D341Med (cell line): Measurements from ENCODE around the gene ZNF207.
"Not testable (repeated sequence)": the region's sequence is repeated elsewhere in the genome, so short reads cannot be mapped to it uniquely, and the experiment has no call there.

Experiments
- DNase-seq: peaks from one replicate; pipeline ENCODE4 v3.0.0; 2012; ENCODE audit warnings: low spot score

The ZNF207 gene

GRCh38 chr17:32388128-32388527 is 38.2 kb downstream of the ZNF207 start:
- not testable (repeated sequence) for DNase-seq

- no peak for DNase-seq
Observed at GRCh38 chr17:32388613-32389459, 38.9 kb downstream of the ZNF207 start.

GRCh38 chr17:32393904-32394303 is 43.9 kb downstream of the ZNF207 start:
- no peak for DNase-seq

GRCh38 chr17:32396343-32396742 is 46.4 kb downstream of the ZNF207 start:
- no peak for DNase-seq

- no peak for DNase-seq
Observed at GRCh38 chr17:32398946-32399345, 49.0 kb downstream of the ZNF207 start.

- not testable (repeated sequence) for DNase-seq
Observed at GRCh38 chr17:32410085-32410484, 60.1 kb downstream of the ZNF207 start.

GRCh38 chr17:32426894-32427293 is 76.9 kb downstream of the ZNF207 start:
- DNase-seq, result no peak

GRCh38 chr17:32429598-32429997 is 79.6 kb downstream of the ZNF207 start:
- no peak for DNase-seq
